K562 (cell line): ENCODE results near the gene SERPINH1. TPM values are rescaled to one million over a fixed set of nuclear protein-coding genes. Genes with fewer than 3 reads are reported as not detected.

Experiments used
- CBX1 ChIP-seq: sonication (generic); IDR thresholded peaks from 2 replicates; pipeline ENCODE4 v1.6.1; 2016; ENCODE audit warnings: antibody characterized with exemption, low read depth, mild to moderate bottlenecking
- CEBPB ChIP-seq: fragments of 450-650 bp; IDR thresholded peaks from 2 replicates; pipeline ENCODE4 v1.6.1; 2016; ENCODE audit warnings: missing genetic modification characterization, missing compliant biosample characterization
- CREB1 ChIP-seq, 2 experiments: sonication (generic) in 1 of 2; formaldehyde crosslinking in 1 of 2; IDR thresholded peaks; 2 replicates each; pipeline versions ENCODE4 v1.6.1 to v1.8.0; 2012 to 2022; ENCODE audit warnings: inconsistent platforms in 1 of 2, mild to moderate bottlenecking in 1 of 2, missing genetic modification reagents in 1 of 2, moderate library complexity in 1 of 2
- EP400 ChIP-seq: fragments of 450-650 bp; IDR thresholded peaks from 2 replicates; pipeline ENCODE4 v1.6.1; 2017; ENCODE audit warnings: antibody characterized with exemption, mild to moderate bottlenecking, moderate library complexity
- HDAC2 ChIP-seq: fragments of 450-650 bp; IDR thresholded peaks from 2 replicates; pipeline ENCODE4 v1.6.1; 2016; ENCODE audit warnings: mild to moderate bottlenecking
- MEF2D ChIP-seq: conservative IDR thresholded peaks from 2 replicates; pipeline ENCODE4 v1.6.1; 2016; ENCODE audit warnings: low read depth, missing genetic modification characterization, missing compliant biosample characterization
- NFRKB ChIP-seq: fragments of 450-650 bp; IDR thresholded peaks from 2 replicates; pipeline ENCODE4 v1.6.1; 2016; ENCODE audit warnings: low read depth
- NR2C2 ChIP-seq, 2 experiments: fragments of 200-800 bp in 1 of 2; sonication (Bioruptor generic) in 1 of 2; sonication (generic) in 1 of 2; formaldehyde crosslinking in 1 of 2; IDR thresholded peaks; 2 replicates each; pipeline versions ENCODE4 v1.6.1 to v1.8.0; 2016 to 2022; ENCODE audit warnings: mild to moderate bottlenecking in 1 of 2, missing compliant biosample characterization in 1 of 2, missing genetic modification characterization in 1 of 2, missing genetic modification reagents in 1 of 2
- RBM17 ChIP-seq: fragments of 200-400 bp; formaldehyde crosslinking; IDR thresholded peaks from 2 replicates; pipeline ENCODE4 v1.6.1; 2017; ENCODE audit warnings: low read depth, mild to moderate bottlenecking, low read length, borderline replicate concordance
- RCOR1 ChIP-seq, 2 experiments: IDR thresholded peaks; 2 replicates each; pipeline ENCODE4 v1.6.1; 2012; ENCODE audit warnings: low read depth in 2 of 2, low read length in 2 of 2, borderline replicate concordance in 1 of 2, improper control_type of control experiment in 1 of 2
- TAF1 ChIP-seq: IDR thresholded peaks from 2 replicates; pipeline ENCODE4 v1.6.1; 2011; ENCODE audit warnings: mild to moderate bottlenecking, low read length, moderate library complexity; ENCODE audit not compliant: insufficient read depth, control insufficient read depth, severe bottlenecking; ENCODE audit errors: extremely low read depth
- YBX1 ChIP-seq: fragments of 450-650 bp; IDR thresholded peaks from 2 replicates; pipeline ENCODE4 v1.7.1; 2016; ENCODE audit warnings: mild to moderate bottlenecking
- ZBTB1 ChIP-seq: sonication (generic); formaldehyde crosslinking; IDR thresholded peaks from 2 replicates; pipeline ENCODE4 v1.8.1; 2023; ENCODE audit warnings: missing genetic modification reagents, low read depth, mild to moderate bottlenecking, borderline replicate concordance
- ZBTB40 ChIP-seq, 2 experiments: fragments of 450-650 bp in 1 of 2; sonication (generic) in 1 of 2; formaldehyde crosslinking in 1 of 2; IDR thresholded peaks; 2 replicates each; pipeline versions ENCODE4 v1.7.1 to v1.9.0; 2016 to 2022; ENCODE audit warnings: inconsistent platforms in 1 of 2, mild to moderate bottlenecking in 1 of 2, missing genetic modification reagents in 1 of 2
- ZBTB8A ChIP-seq: fragments of 450-650 bp; IDR thresholded peaks from 2 replicates; pipeline ENCODE4 v1.6.1; 2018; ENCODE audit warnings: mild to moderate bottlenecking, moderate library complexity; ENCODE audit not compliant: partially characterized antibody
- ZNF140 ChIP-seq: fragments of 250-450 bp; sonication (Bioruptor Pico); IDR thresholded peaks from 2 replicates; pipeline ENCODE4 v1.8.0; 2021; ENCODE audit warnings: moderate library complexity, mild to moderate bottlenecking, inconsistent platforms
- ZNF282 ChIP-seq: sonication (generic); formaldehyde crosslinking; IDR thresholded peaks from 2 replicates; pipeline ENCODE4 v1.8.1; 2023; ENCODE audit warnings: missing genetic modification reagents
- ZNF780A ChIP-seq: fragments of 250-450 bp; sonication (Bioruptor Pico); IDR thresholded peaks from 2 replicates; pipeline ENCODE4 v1.5.0; 2021; ENCODE audit warnings: mild to moderate bottlenecking
- ZNF785 ChIP-seq: fragments of 250-450 bp; sonication (Bioruptor Pico); IDR thresholded peaks from 2 replicates; pipeline ENCODE4 v1.4.0; 2020; ENCODE audit warnings: mild to moderate bottlenecking
- polyA plus RNA-seq, 8 experiments: library from polyadenylated mRNA; depleted of rRNA in 4 of 8; stranded (reverse) in 5 of 8; unstranded in 3 of 8; fragments of >200 nt; fragmentation: Nextera tagmentation in 2 of 8; fragmentation: Illumina TruSeq in 1 of 8; extraction: Ambion mirVana in 2 of 8; extraction: Trizol in 1 of 8; gene quantifications; 2 replicates each; pipeline versions ENCODE4 v1.2.1 to v1.2.3, GENCODE V29; 2011 to 2014; ENCODE audit warnings: inconsistent platforms in 1 of 8, missing spikeins in 1 of 8
- total RNA-seq, 7 experiments: library from RNA; depleted of rRNA in 6 of 7; stranded (reverse); fragments of >200 nt in 6 of 7; fragmentation: Illumina TruSeq in 2 of 7; extraction: Trizol in 2 of 7; gene quantifications; 2 replicates each; pipeline versions ENCODE4 v1.2.1 to v1.2.3, GENCODE V29; 2011 to 2021; ENCODE audit warnings: low replicate concordance in 1 of 7

Gene SERPINH1
- total and polyA plus RNA-seq, 9 of the 15 experiments (the other 6 are each of a cell fraction or from before 2014, with no cell fraction given), result 2.8 to 106 (median 67.9) TPM

- peak; percentile 86 for TF ChIP-seq ZBTB40 (IDR thresholded peaks at IDR 0.05)
- no peak for TF ChIP-seq ZBTB40 (CRISPR knock-in tag; IDR thresholded peaks at IDR 0.05)
- no peak for TF ChIP-seq RCOR1 (IDR thresholded peaks at IDR 0.05; ENCODE audit: borderline replicate concordance in 1 of 2, low read depth in 2 of 2, low read length in 2 of 2)
- peak; percentile 39; the same call in 1 of the 2 replicates for TF ChIP-seq ZNF780A (CRISPR knock-in tag)
- TF ChIP-seq NR2C2 (CRISPR knock-in tag; IDR thresholded peaks at IDR 0.05), result no peak
- TF ChIP-seq NR2C2 (tag; IDR thresholded peaks at IDR 0.05), result peak; percentile 83
- peak; percentile 62 for TF ChIP-seq EP400
- no peak for TF ChIP-seq ZNF785 (CRISPR knock-in tag)
- 0 out of 2 replicates have a peak, but pooled peaks have one; percentile 15 for TF ChIP-seq HDAC2
- TF ChIP-seq ZNF282 (CRISPR knock-in tag), result no peak
- no peak for TF ChIP-seq CEBPB (tag)
- TF ChIP-seq TAF1, result peak; percentile 78
- no peak for TF ChIP-seq RBM17
- no peak for TF ChIP-seq ZNF140 (CRISPR knock-in tag)
- TF ChIP-seq CBX1, result 0 out of 2 replicates have a peak, but pooled peaks have one; percentile 65
- TF ChIP-seq YBX1, result no peak
- TF ChIP-seq CREB1 (IDR thresholded peaks at IDR 0.05), result no peak
- TF ChIP-seq CREB1 (CRISPR knock-in tag; IDR thresholded peaks at IDR 0.05), result peak; percentile 66
- TF ChIP-seq NFRKB, result peak; percentile 81; the same call in 1 of the 2 replicates
- peak; percentile 8; the same call in 1 of the 2 replicates for TF ChIP-seq ZBTB1
- TF ChIP-seq MEF2D (tag), result no peak
- no peak for TF ChIP-seq ZBTB8A
Observed at GRCh38 chr11:75562048-75562835, at the start of gene SERPINH1 (continued).
